ENCODE data around the gene SETX. TPM values are rescaled to one million over a fixed set of nuclear protein-coding genes. Genes with fewer than 3 reads are reported as not detected.
A peak's percentile ranks its signal among the peaks of the same experiment; 100 is the strongest.

The SETX gene
- polyA plus RNA-seq, 10 donors = 23.8 to 38.6 (median 33.2) TPM

DNA sequence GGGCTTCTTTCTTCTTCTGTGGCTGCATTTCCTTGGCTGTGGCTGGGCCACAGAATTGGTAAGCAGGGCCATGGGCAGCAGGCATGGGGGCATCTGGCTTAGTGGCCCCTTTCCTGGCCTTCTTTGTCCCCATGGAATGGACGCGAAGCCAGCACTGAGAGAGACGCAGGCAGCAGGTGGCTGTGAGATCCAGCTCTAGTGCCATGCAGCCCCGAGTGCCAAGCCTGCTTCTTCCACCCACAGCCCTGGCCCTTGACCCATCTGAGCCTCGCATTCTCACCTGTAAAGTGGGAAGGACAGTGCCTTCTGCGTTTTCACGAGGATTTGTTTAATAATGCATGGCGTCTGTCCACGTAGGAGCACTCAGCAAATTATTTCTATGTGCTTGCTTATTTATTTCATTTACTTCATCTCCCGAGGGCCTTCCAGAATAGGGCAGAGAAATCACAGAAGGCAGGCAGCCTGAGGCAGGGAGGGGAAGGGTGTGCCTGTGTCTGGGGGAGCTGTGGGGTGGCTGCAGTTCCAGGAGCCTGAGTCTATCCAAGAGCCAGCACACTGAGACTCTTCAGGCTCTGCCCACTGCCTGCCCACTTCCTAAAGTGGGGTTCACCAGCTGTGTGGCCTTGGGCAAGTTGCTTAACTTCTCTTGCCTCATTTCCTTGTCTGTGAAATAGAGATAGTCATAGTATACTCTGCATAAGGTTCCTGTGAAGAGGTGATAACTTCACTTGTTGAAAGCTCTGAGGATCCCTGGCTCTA lies 137.7 kb downstream of the SETX start:
- no peak for DNase-seq

- peak; percentile 83 to 87 (median 85) for DNase-seq
These were observed 140.7 kb downstream of the SETX start for GRCh38 chr9:132214027-132214622.

DNA sequence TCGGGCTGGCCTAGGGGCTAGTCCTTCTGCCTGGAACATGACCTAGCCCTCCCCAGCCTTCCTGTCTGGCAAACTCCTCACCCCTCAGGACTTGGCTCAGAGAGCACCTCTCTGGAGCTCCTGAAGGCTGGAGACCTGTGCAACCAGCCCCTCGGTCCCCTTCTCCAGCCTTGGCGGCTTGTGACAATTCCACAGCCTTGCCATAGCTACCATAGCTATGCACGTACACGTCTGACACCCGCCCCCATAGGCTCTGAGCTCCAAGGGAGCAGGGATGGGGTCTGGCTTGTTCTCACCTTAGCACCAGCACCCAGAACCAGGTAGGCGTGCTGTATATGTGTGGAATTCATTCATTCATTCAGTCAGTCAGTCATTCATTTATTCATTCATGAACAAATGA lies 143.2 kb downstream of the SETX start:
- no peak for DNase-seq

Other genes with a start within 250 kb of the SETX start
- gene NTNG2, start 192.9 kb downstream of the SETX start, polyA plus RNA-seq (ENCODE audit: insufficient read length in 10 of 10) = 1 to 10 TPM in 1 of 10 donors, under 1 TPM in 9; 0.14 to 1.7 (median 0.43) TPM
- 10 to 100 TPM in 7 of 10 donors, 1 to 10 TPM in 3; 8.8 to 11.7 (median 10.9) TPM for gene TTF1, start 51.9 kb upstream of the SETX start, polyA plus RNA-seq (ENCODE audit: insufficient read length in 10 of 10)
- under 1 TPM in 1 of 10 donors, not detected in 9; 0.09 TPM for gene CFAP77, start 55.2 kb upstream of the SETX start, polyA plus RNA-seq (ENCODE audit: insufficient read length in 10 of 10)
- gene BARHL1, start 227.6 kb upstream of the SETX start, polyA plus RNA-seq (ENCODE audit: insufficient read length in 10 of 10) = not detected

All from muscle of back (tissue), 11 donors.